ENCODE data around the gene ACTR3. TPM values are rescaled to one million over a fixed set of nuclear protein-coding genes. Genes with fewer than 3 reads are reported as not detected.
A peak's percentile ranks its signal among the peaks of the same experiment; 100 is the strongest.

ACTR3 gene
- total RNA-seq, 4 donors from 2014 or later = 163 to 198 (median 188) TPM

- TF ChIP-seq EP300 (IDR thresholded peaks at IDR 0.05) (no peak), POLR2A (IDR thresholded peaks at IDR 0.05; ENCODE audit: low read depth) (no peak), POLR2AphosphoS5 (IDR thresholded peaks at IDR 0.05) (no peak)
- TF ChIP-seq, protein P1, sequence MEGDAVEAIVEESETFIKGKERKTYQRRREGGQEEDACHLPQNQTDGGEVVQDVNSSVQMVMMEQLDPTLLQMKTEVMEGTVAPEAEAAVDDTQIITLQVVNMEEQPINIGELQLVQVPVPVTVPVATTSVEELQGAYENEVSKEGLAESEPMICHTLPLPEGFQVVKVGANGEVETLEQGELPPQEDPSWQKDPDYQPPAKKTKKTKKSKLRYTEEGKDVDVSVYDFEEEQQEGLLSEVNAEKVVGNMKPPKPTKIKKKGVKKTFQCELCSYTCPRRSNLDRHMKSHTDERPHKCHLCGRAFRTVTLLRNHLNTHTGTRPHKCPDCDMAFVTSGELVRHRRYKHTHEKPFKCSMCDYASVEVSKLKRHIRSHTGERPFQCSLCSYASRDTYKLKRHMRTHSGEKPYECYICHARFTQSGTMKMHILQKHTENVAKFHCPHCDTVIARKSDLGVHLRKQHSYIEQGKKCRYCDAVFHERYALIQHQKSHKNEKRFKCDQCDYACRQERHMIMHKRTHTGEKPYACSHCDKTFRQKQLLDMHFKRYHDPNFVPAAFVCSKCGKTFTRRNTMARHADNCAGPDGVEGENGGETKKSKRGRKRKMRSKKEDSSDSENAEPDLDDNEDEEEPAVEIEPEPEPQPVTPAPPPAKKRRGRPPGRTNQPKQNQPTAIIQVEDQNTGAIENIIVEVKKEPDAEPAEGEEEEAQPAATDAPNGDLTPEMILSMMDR (IDR thresholded peaks at IDR 0.05) = no peak
- intact Hi-C loops (cut with DNase I) = no loop called here
- no peak for DNase-seq (ENCODE audit: extremely low spot score)
- Histone ChIP-seq H3K4me1 (peaks cover 6 to 12% (median 11%) of the 10 kb centered on the region in 4 donors), H3K27me3 (no peaks in the 10 kb centered on the region), H3K4me3 (no peak overlapping the region), H3K9me3 (no peaks in the 10 kb centered on the region), H3K27ac (replicated peaks in 1 of 4) (no peak overlapping the region), H3K36me3 (no peaks in the 10 kb centered on the region)
- WGBS = 61% methylated on average over 3 of the region's 3 CpGs
Observed at GRCh38 chr2:113879457-113879856, 10.4 kb upstream of the ACTR3 start.

- intact Hi-C loops (cut with DNase I) = loop anchor here (5.0 kb wide), 2 partner anchors 69 to 129 kb away; partner anchors contain the start of gene SLC35F5
- Histone ChIP-seq H3K9me3 (no peaks in the 10 kb centered on the region), H3K27me3 (no peaks in the 10 kb centered on the region), H3K27ac (replicated peaks in 1 of 4) (peak overlapping the region in 2 of 4 donors; percentile 17 to 20), H3K36me3 (no peaks in the 10 kb centered on the region), H3K4me1 (peaks cover 21 to 35% (median 29%) of the 10 kb centered on the region in 4 donors), H3K4me3 (no peak overlapping the region)
- TF ChIP-seq, protein P1 (IDR thresholded peaks at IDR 0.05) = no peak
- peak in 1 of 2 donors; percentile 9 for TF ChIP-seq POLR2AphosphoS5 (IDR thresholded peaks at IDR 0.05)
- no peak for DNase-seq (ENCODE audit: extremely low spot score)
- WGBS = 41% methylated on average over 2 of the region's 2 CpGs
Observed at GRCh38 chr2:113886479-113887008, 3.3 kb upstream of the ACTR3 start.

DNA sequence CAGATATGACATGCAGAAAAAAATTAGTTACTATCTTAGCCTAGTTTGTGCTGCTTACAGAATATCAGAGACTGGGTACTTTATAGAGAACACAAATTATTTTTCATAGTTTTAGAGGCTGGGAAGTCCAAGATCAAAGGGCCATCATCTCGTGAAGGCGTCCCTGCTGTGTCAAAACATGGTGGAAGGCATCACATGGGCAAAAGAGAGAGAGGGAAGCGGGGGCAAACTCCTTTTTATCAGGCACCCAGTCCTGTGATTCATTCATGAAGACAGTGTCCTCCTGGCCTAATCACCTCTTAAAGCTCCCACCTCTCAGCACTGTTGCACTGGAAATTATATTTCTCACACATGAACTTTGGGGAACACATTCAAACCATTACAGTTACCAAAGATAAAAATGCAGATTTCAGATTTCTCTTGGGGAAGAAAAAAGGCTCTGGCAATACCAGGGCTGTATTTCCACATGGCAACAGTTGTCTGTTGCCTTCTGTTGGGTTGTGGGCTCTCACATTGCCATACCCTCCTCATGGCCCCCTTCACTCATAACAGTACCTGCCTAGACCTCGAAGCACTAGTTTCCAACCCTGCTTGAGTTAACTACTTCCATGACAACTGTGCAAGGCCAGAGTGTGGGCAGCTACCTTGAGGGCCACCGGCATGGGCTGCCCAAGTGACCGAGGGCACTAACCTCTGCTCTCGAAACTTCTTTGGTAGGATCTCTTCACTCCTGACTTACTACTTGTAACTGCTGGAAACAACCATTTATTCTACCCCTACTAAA lies 2.7 kb upstream of the ACTR3 start:
- Histone ChIP-seq H3K27me3 (no peaks in the 10 kb centered on the region), H3K4me3 (no peak overlapping the region), H3K27ac (replicated peaks in 1 of 4) (peak overlapping the region in 1 of 4 donors; percentile 20), H3K4me1 (peaks cover 28 to 42% (median 36%) of the 10 kb centered on the region in 4 donors), H3K9me3 (no peaks in the 10 kb centered on the region), H3K36me3 (no peaks in the 10 kb centered on the region)
- WGBS = 80% methylated on average over 7 of the region's 7 CpGs
- TF ChIP-seq EP300 (IDR thresholded peaks at IDR 0.05) (no peak), POLR2AphosphoS5 (IDR thresholded peaks at IDR 0.05) (no peak), POLR2A (IDR thresholded peaks at IDR 0.05; ENCODE audit: low read depth) (no peak)
- TF ChIP-seq, protein P1 (IDR thresholded peaks at IDR 0.05) = no peak
- intact Hi-C loops (cut with DNase I) = loop anchor here (5.0 kb wide), 2 partner anchors 70 to 130 kb away; partner anchors contain the start of gene SLC35F5
- no peak for DNase-seq (ENCODE audit: extremely low spot score)

GRCh38 chr2:113888641-113889470 lies 1.0 kb upstream of the ACTR3 start:
- intact Hi-C loops (cut with DNase I) = loop anchor here (5.0 kb wide), 2 partner anchors 72 to 132 kb away; partner anchors contain the start of gene SLC35F5

More at GRCh38 chr2:113888641-113889470, 1.0 kb upstream of the ACTR3 start:
- H3K9me3 ChIP-seq = no peaks in the 10 kb centered on the region
- H3K36me3 ChIP-seq = no peaks in the 10 kb centered on the region
- TF ChIP-seq EP300 (IDR thresholded peaks at IDR 0.05) = no peak
- no peak for TF ChIP-seq POLR2A (IDR thresholded peaks at IDR 0.05; ENCODE audit: low read depth)
- TF ChIP-seq POLR2AphosphoS5 (IDR thresholded peaks at IDR 0.05) = no peak
- TF ChIP-seq, protein P1 (IDR thresholded peaks at IDR 0.05) = no peak
- WGBS = 39% methylated on average over 13 of the region's 14 CpGs
- H3K27me3 ChIP-seq = no peaks in the 10 kb centered on the region
- H3K4me1 ChIP-seq = peaks cover 42 to 58% (median 52%) of the 10 kb centered on the region in 4 donors
- DNase-seq (ENCODE audit: extremely low spot score) = no peak
- peak overlapping the region; percentile 96 to 99 (median 99) for H3K27ac ChIP-seq (replicated peaks in 1 of 4)
- H3K4me3 ChIP-seq = peak overlapping the region; percentile 76 to 98 (median 90)
